ENCODE measurements around the gene ESM1.

- TF ChIP-seq, protein P1, sequence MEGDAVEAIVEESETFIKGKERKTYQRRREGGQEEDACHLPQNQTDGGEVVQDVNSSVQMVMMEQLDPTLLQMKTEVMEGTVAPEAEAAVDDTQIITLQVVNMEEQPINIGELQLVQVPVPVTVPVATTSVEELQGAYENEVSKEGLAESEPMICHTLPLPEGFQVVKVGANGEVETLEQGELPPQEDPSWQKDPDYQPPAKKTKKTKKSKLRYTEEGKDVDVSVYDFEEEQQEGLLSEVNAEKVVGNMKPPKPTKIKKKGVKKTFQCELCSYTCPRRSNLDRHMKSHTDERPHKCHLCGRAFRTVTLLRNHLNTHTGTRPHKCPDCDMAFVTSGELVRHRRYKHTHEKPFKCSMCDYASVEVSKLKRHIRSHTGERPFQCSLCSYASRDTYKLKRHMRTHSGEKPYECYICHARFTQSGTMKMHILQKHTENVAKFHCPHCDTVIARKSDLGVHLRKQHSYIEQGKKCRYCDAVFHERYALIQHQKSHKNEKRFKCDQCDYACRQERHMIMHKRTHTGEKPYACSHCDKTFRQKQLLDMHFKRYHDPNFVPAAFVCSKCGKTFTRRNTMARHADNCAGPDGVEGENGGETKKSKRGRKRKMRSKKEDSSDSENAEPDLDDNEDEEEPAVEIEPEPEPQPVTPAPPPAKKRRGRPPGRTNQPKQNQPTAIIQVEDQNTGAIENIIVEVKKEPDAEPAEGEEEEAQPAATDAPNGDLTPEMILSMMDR (IDR thresholded peaks at IDR 0.05), result no peak
- TF ChIP-seq REST (IDR thresholded peaks at IDR 0.05; ENCODE audit: insufficient read depth in 1 of 2, low read depth in 2 of 2, low read length in 1 of 2) (no peak), SIN3A (IDR thresholded peaks at IDR 0.05; ENCODE audit: borderline replicate concordance, insufficient read depth, low read depth, low read length) (no peak), POLR2AphosphoS5 (IDR thresholded peaks at IDR 0.05; ENCODE audit: low read depth, low read length) (no peak), TCF7L2 (IDR thresholded peaks at IDR 0.05; ENCODE audit: low read depth, low read length) (no peak)
Measured at GRCh38 chr5:55021821-55022220, 36.4 kb upstream of the ESM1 start.

Data from Panc1 (cell line).